ENCODE measurements around the gene PMM2.

PMM2 gene

GRCh38 chr16:8853150-8853549, 55.5 kb downstream of the PMM2 start:
- no peak for TF ChIP-seq CTCF (IDR thresholded peaks at IDR 0.05; ENCODE audit: low read depth, low read length)
- no peak for DNase-seq (ENCODE audit: extremely low read depth, low read depth)

- no peak for DNase-seq (ENCODE audit: extremely low read depth, low read depth)
- no peak for TF ChIP-seq CTCF (IDR thresholded peaks at IDR 0.05; ENCODE audit: low read depth, low read length)
These were observed 56.0 kb downstream of the PMM2 start for GRCh38 chr16:8853611-8854010.

GRCh38 chr16:8854298-8854948, 56.8 kb downstream of the PMM2 start:
- no peak for TF ChIP-seq CTCF (IDR thresholded peaks at IDR 0.05; ENCODE audit: low read depth, low read length)
- no peak for DNase-seq (ENCODE audit: extremely low read depth, low read depth)

- TF ChIP-seq CTCF (IDR thresholded peaks at IDR 0.05; ENCODE audit: low read depth, low read length): 0 out of 2 replicates have a peak, but pooled peaks have one; percentile 1
- DNase-seq (ENCODE audit: extremely low read depth, low read depth): no peak
These were observed 57.6 kb downstream of the PMM2 start for GRCh38 chr16:8855051-8855786.

- TF ChIP-seq CTCF (IDR thresholded peaks at IDR 0.05; ENCODE audit: low read depth, low read length): no peak
- DNase-seq (ENCODE audit: extremely low read depth, low read depth): no peak
These were observed 58.3 kb downstream of the PMM2 start for GRCh38 chr16:8855972-8856371.

- DNase-seq (ENCODE audit: extremely low read depth, low read depth): no peak
- no peak for TF ChIP-seq CTCF (IDR thresholded peaks at IDR 0.05; ENCODE audit: low read depth, low read length)
These were observed 61.6 kb downstream of the PMM2 start for GRCh38 chr16:8858994-8859912.
